Stimulated activated naive CD4-positive, alpha-beta T cell treated with Interleukin-2 at 50 U/mL for 16 hours (primary cell): ENCODE measurements around the gene KRTAP9-3.
"Not testable (repeated sequence)": the region's sequence is repeated elsewhere in the genome, so short reads cannot be mapped to it uniquely, and the experiment has no call there.

Experiments
- DNase-seq: peaks from one replicate; lab custom pipeline; 2025; lab: John Stamatoyannopoulos, UW

Gene KRTAP9-3

GRCh38 chr17:41251261-41251660, 19.0 kb downstream of the KRTAP9-3 start:
- DNase-seq: no peak

DNA sequence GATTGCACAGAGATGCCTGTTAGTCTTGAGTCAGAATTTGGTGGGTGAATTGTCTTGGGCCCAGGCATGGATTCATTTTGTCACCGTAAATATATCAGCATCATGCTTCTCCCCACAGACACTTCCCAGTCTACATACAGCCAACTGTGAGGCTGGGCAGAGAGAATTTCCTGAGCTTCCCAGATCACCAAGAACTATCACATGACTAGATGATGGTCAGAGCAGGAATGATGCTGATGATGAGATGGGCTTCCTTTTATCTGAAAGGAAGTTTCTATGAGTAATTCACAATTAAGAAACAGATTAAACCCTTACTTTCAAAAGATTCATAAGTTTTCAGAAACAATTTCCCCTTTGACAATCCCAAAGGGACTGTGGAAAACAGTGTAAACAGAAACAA, 22.6 kb downstream of the KRTAP9-3 start:
- DNase-seq: no peak

DNA sequence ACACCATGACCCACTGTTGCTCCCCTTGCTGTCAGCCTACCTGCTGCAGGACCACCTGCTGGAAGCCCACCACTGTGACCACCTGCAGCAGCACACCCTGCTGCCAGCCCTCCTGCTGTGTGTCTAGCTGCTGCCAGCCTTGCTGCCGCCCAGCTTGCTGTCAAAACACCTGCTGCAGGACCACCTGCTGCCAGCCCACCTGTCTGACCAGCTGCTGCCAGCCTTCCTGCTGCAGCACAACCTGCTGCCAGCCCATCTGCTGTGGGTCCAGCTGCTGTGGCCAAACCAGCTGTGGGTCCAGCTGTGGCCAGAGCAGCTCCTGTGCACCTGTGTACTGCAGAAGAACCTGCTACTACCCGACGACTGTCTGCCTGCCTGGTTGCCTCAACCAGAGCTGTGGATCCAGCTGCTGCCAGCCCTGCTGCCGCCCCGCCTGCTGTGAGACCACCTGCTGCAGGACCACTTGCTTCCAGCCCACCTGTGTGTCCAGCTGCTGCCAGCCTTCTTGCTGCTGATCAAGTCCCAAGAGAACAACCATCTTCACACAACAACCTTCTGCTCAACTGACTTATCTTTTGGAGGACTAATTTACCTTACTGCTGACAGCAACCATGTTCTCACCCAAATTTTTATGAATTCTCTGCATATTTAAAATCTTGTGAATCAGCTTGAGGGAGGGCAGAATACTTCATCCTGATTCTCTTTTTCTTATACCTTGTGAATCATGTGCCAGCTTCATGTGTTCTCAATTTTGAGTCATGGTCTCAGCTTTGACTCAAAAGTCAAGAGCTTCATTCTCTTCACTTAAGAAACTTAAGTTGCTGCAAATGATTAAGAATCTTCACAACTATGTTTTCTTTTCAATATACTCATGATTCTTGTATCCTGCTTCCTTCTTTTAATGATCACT, 23.4 kb downstream of the KRTAP9-3 start, which contains the start of gene KRTAP9-9:
KRTAP9-9 (plus strand) TSS at position 4 of the 910 bp plus-strand sequence.
- DNase-seq: not testable (repeated sequence)

GRCh38 chr17:41256291-41256685, 24.0 kb downstream of the KRTAP9-3 start:
- DNase-seq: no peak

DNA sequence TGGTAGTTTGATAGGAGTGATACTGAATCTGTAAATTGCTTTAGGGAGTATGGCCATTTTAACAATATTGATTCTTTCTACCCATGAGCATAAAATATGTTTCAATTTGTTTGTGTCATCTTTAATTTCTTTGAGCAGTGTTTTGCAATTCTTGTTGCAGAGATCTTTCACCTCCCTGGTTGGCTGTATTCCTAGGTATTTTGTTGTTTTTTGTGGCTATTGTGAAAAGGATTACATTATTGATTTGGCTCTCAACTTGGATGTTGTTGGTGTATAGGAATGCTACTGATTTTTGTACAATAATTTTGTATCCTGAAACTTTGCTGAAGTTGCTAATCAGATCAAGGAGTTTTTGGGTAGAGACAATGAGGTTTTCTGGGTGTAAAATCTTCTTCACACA, 26.2 kb downstream of the KRTAP9-3 start:
- DNase-seq: no peak

DNA sequence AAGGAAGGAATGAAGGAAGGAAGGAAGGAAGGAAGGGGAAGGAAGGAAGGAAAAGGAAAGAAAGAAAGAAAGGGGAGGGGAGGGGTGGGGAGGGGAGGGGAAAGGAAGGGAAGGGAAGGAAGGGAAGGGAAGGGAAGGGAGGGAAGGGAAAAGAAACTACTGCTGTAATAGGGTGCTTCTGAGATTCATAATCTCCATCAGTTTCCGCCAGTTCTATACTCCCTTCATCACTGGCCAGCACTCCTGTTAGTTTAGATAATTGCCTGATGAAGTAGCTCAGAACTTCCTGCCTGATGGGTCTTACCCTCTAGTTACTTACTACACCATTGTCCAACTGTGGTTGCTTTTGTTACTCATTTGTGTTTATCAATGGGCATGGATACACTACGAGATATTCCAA, 31.0 kb downstream of the KRTAP9-3 start:
- DNase-seq: no peak

- no peak for DNase-seq
Observed at GRCh38 chr17:41264599-41264998, 32.4 kb downstream of the KRTAP9-3 start.

GRCh38 chr17:41265078-41265477, 32.8 kb downstream of the KRTAP9-3 start, which contains the start of gene KRTAP9-6:
TSS of gene KRTAP9-6 (plus strand) at chr17:41265378. CDS start at chr17:41265378, 0 bp downstream.
- no peak for DNase-seq

DNA sequence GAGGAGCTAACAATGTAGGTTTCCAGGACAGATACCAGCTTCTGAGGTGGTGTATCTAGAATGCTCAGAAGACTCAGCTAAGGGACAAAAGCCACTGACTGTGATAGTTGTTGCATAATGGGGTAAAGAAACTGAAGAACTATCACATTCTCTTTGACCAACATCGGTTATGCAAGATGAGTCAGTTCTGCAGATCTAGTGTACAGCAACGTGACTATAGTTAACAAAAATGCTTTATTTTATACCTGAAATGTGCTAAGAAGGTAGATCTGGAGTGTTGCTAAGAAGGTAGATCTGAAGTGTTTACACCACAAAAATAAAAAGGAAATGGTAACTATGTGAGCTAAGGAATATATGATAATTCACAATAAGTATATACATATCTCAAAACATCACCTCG, 35.5 kb downstream of the KRTAP9-3 start:
- DNase-seq: no peak

GRCh38 chr17:41271323-41271722, 39.1 kb downstream of the KRTAP9-3 start:
- DNase-seq: not testable (repeated sequence)

DNA sequence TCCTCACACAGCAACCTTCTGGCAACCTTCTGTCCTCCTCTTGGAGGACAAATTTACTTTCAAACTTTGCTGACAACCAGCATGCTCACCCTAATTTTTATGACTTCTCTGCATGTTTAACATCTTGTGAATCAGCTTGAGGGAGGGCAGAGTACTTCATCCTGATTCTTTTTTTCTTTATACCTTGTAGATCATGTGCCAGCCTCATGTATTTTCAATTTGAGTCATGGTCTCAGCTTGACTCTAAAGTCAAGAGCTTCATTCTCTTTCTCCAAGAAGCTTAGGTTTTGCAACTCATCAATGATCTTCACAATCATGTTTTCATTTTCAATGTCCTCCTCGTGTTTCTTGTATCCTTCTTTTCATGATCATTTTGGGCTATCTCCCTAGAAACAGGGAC, 39.6 kb downstream of the KRTAP9-3 start:
- no peak for DNase-seq

- not testable (repeated sequence) for DNase-seq
Observed at GRCh38 chr17:41275648-41276190, 43.5 kb downstream of the KRTAP9-3 start, which contains the start of gene KRTAP9-7. TSS of gene KRTAP9-7 (plus strand) at chr17:41275698. CDS start at chr17:41275698, 0 bp downstream.

DNA sequence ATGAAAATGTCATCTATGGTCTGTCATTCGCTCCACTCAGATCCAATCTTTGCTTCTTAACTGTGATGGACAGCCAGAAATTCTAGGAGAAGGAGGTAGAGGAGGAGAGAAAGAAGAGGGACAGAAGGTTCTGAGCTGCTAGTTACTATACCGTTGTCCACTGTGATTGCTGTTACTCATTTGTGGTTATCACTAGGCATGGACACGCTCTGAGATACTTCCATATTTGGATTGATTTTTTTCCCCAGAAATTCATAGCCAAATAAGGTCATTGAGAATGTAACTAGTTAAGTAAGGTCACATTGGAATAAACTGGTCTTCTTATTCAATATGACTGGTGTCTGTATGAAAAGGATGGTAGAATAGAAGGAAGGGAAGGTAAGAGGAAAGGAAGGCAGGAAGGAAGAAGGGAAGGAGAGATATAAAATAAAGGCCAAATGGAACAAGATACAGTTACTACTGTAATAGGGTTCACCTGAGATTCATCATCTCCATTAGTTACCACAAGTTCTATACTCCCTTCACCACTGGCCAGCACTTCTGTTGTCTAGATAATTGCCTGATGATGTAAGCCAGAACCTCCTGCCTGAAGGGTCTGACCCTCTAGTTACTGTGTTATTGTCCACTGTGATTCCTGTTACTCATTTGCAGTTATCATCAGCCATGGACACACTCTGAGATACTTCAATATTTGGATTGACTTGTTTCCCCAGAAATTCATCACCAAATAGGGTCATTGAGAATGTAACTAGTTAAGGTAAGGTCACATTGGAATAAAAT, 46.1 kb downstream of the KRTAP9-3 start:
- DNase-seq: no peak
